Fibroblast of villous mesenchyme (primary cell): ENCODE measurements around the gene TAS2R50. TPM values are rescaled to one million over a fixed set of nuclear protein-coding genes. Genes with fewer than 3 reads are reported as not detected.

Experiments used
- DNase-seq: peaks from one replicate; pipeline ENCODE4 v3.0.0-alpha.2; 2010; ENCODE audit warnings: low read depth
- H3K4me3 ChIP-seq: 2 replicates; pipeline ENCODE4 v1.5.1; 2011; ENCODE audit warnings: low read depth, mild to moderate bottlenecking, low read length
- total RNA-seq: library from RNA; depleted of rRNA; stranded (reverse); fragments of >200 nt; gene quantifications from 2 replicates; pipeline ENCODE4 v1.2.3, GENCODE V29; 2012
- TF ChIP-seq, protein P1 (sequence below): IDR thresholded peaks from 2 replicates; pipeline ENCODE4 v1.5.1; 2012; ENCODE audit warnings: low read depth, mild to moderate bottlenecking, low read length; ENCODE audit not compliant: insufficient read depth

Gene TAS2R50
- total RNA-seq, 1 donor: 7.3 TPM

DNA sequence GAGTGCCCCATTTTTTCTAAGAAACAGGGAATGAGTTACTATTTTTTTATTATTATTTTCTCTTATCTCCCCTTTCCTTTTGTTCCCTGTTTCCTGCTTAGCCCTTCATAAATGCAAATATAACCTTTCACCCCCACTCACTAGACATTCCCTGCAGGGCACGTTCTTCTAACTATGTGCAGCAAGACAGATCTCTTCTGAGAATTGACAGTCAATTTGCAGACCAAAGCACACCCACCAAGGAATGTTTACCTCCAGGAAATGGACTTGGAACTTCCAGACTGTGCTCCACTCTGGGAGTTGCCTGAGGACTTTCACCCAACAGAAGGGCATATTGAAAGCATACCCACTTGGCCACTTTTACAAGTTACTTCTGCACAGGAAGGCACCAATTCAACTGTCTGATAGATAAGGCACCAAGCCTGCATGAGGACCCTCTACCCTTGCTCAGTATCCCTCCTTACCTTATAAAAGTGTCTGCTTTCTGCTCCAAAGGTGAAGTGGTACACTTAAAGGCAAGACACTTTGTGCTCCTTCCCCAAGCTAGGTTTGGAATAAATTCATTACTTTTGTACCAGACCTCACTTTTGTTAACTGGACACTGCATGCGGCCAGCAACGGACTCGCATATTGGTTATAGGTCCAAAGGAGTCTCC is 29.2 kb upstream of the TAS2R50 start:
- no peak for DNase-seq
- TF ChIP-seq, protein P1, sequence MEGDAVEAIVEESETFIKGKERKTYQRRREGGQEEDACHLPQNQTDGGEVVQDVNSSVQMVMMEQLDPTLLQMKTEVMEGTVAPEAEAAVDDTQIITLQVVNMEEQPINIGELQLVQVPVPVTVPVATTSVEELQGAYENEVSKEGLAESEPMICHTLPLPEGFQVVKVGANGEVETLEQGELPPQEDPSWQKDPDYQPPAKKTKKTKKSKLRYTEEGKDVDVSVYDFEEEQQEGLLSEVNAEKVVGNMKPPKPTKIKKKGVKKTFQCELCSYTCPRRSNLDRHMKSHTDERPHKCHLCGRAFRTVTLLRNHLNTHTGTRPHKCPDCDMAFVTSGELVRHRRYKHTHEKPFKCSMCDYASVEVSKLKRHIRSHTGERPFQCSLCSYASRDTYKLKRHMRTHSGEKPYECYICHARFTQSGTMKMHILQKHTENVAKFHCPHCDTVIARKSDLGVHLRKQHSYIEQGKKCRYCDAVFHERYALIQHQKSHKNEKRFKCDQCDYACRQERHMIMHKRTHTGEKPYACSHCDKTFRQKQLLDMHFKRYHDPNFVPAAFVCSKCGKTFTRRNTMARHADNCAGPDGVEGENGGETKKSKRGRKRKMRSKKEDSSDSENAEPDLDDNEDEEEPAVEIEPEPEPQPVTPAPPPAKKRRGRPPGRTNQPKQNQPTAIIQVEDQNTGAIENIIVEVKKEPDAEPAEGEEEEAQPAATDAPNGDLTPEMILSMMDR: no peak
- no peak overlapping the region for H3K4me3 ChIP-seq

DNA sequence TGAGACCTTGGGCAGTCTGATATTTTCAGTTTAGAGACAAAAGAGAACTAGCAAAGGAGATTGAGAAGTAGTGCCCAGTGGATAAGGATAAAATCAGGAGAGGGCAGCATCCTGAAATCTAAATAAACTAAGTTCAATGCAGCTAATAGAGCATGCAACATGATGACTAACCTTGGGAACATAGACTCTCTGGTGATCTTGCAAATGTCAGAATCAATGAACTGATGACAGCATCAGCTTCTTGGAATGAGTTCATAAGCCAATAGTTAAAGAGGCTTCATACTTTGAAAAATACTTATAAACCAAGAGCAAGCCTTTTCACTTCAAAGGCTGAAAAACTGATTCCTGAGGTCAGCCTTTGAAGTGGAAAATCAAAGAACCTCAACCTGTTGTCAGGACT is 27.5 kb upstream of the TAS2R50 start:
- DNase-seq: no peak
- TF ChIP-seq, protein P1: no peak
- no peak overlapping the region for H3K4me3 ChIP-seq

DNA sequence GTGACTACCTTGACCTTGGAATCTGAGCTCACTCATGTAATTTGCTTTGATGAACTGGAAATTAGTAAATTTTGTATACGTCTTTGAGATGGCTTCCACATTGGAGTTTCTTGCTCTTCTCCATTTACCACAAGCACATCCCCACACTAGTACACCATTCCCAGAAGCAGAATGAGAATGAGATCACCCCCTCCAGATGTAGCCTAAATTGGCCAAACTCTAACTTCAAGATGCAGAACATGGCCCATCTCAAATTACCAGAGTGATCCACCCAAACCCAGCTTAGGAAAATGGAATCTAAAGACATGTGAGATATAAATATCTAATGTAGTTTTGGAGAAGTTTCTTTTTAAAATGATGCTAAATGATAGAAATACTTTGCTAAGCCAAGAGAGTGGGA is 20.9 kb upstream of the TAS2R50 start:
- no peak overlapping the region for H3K4me3 ChIP-seq
- DNase-seq: no peak
- TF ChIP-seq, protein P1: no peak

DNA sequence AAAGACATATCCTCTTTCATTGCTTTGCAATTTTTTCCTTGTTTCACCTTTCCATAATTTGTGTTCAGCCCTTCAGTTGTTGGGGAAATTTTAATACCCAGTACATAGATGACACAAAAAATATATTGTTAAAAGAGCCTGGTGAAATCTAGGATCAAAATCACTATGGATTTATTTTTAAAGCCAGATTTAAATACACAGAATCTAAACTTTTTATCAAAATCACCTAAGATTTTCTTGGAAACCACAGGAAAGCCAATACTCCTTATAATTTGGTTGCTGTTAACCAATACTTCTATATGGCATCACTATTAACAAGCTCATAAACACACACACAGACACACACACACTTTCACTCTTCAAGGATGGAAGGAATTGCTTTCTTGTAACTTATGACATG is 11.5 kb upstream of the TAS2R50 start, which contains the start of gene TAS2R20:
Gene TAS2R20, minus strand, starts transcription at position 101 of the 400 bp plus-strand sequence. CDS start 429 bp downstream, outside the sequence.
- no peak for DNase-seq
- H3K4me3 ChIP-seq: no peak within 1 kb of the TSS
- TF ChIP-seq, protein P1: no peak

DNA sequence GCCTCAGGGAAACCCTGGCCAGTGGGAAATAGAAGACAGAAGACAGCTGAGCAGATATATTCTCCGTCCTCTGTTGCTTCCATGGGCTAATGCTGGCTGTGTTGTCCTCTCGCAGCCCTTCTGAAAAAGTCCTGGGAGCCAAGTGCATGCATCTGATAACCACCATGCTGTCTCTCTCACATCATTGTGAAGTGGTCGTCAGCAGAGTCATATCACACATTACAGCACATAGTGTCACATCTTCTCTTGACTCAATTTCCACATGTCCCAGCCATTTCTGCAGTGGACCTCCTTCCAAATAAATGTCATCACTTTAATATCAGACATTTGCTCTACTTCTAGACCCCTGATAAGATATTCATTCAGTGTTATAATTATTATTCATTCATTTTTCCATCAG is 7.6 kb upstream of the TAS2R50 start:
- DNase-seq: no peak
- no peak overlapping the region for H3K4me3 ChIP-seq
- TF ChIP-seq, protein P1: no peak

DNA sequence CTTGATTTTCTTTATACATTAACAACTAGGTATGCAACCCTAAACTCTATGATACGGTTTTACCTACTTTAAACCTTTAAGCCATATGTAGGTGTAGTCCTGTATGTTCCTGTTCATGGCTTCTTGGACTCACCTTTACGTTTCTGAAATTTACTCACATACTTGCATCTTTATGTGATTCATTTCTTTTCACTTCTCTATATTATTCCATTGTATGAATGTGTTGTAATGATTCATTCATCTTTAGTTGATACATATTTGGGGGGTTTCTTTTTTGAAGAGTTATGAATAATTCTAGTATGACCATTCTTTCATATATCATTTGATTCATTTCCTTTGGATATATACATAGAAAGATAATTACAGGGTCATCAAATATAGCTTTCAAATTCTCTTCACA is 2.4 kb upstream of the TAS2R50 start:
- TF ChIP-seq, protein P1: no peak
- DNase-seq: no peak
- H3K4me3 ChIP-seq: no peak overlapping the region

DNA sequence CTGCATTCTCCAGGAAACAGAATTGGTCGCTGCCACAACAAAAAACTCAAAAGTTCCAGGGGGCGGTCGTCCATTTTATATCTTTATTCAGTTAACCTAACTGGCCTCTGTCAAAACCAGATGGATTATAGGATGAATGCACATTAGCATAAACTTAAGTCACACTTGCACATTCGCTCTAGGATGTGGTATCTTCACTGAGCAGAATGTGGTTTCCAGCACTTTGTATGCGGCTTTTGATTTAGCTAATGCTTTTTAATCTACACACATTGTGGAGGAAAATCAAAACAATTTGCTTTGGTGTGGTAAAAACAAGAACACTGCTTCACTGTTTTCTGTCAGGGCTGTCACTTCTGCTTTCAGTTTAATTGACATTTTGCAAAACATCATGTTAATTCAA is 4.5 kb downstream of the TAS2R50 start:
- H3K4me3 ChIP-seq: no peak overlapping the region
- DNase-seq: no peak
- TF ChIP-seq, protein P1: no peak
